CD14-positive monocyte (primary cell): ENCODE data around the gene PPM1H. TPM values are rescaled to one million over a fixed set of nuclear protein-coding genes. Genes with fewer than 3 reads are reported as not detected.

Experiments used
- DNase-seq, 3 donors: peaks; one replicate each; pipeline ENCODE4 v3.0.0-alpha.2; 2011 to 2022
- H2AFZ ChIP-seq: 2 replicates; pipeline ENCODE4 v1.6.0; 2012; ENCODE audit warnings: mild to moderate bottlenecking, low read depth, low read length, inconsistent platforms; ENCODE audit not compliant: insufficient read depth, poor library complexity, severe bottlenecking
- H3K27ac ChIP-seq, 2 donors: 1 replicate in 1 of 2; 2 replicates in 1 of 2; pipeline ENCODE4 v1.5.1; 2012 to 2013; ENCODE audit warnings: low read length in 2 of 2, control low read depth in 1 of 2, inconsistent platforms in 1 of 2, low read depth in 1 of 2, mild to moderate bottlenecking in 1 of 2
- H3K27me3 ChIP-seq, 2 donors: one replicate each; pipeline versions ENCODE4 v1.6.0 to v1.6.1; 2011 to 2013; ENCODE audit warnings: low read length in 2 of 2; ENCODE audit not compliant: control insufficient read depth in 2 of 2, insufficient read depth in 2 of 2
- H3K36me3 ChIP-seq, 2 donors: replicated peaks in 1 of 2; 1 replicate in 1 of 2; 2 replicates in 1 of 2; pipeline versions ENCODE4 v1.5.1 to v1.6.1; 2012 to 2013; ENCODE audit warnings: low read length in 2 of 2, control low read depth in 1 of 2, inconsistent platforms in 1 of 2, mild to moderate bottlenecking in 1 of 2; ENCODE audit not compliant: insufficient read depth in 2 of 2, control insufficient read depth in 1 of 2
- H3K4me1 ChIP-seq, 2 donors: 1 replicate in 1 of 2; 2 replicates in 1 of 2; pipeline versions ENCODE4 v1.5.1 to v1.6.1; 2012 to 2013; ENCODE audit warnings: low read length in 2 of 2, control low read depth in 1 of 2, inconsistent platforms in 1 of 2, mild to moderate bottlenecking in 1 of 2, moderate library complexity in 1 of 2; ENCODE audit not compliant: insufficient read depth in 2 of 2, control insufficient read depth in 1 of 2
- H3K4me2 ChIP-seq: replicated peaks from 2 replicates; pipeline ENCODE3; 2012; ENCODE audit warnings: low read length, moderate library complexity, mild to moderate bottlenecking; ENCODE audit not compliant: poor library complexity, severe bottlenecking; ENCODE audit errors: extremely low read depth
- H3K4me3 ChIP-seq, 3 experiments: fragments of 200-600 bp in 1 of 3; sonication (generic) in 1 of 3; replicated peaks in 1 of 3; 1 replicate in 2 of 3; 2 replicates in 1 of 3; pipeline ENCODE4 v1.5.1; 2011 to 2013; ENCODE audit warnings: low read length in 3 of 3, mild to moderate bottlenecking in 3 of 3, control low read depth in 2 of 3, low read depth in 2 of 3, inconsistent platforms in 1 of 3, moderate library complexity in 1 of 3
- H3K79me2 ChIP-seq: 2 replicates; pipeline ENCODE4 v1.6.0; 2012; ENCODE audit warnings: mild to moderate bottlenecking, control low read depth, inconsistent platforms, low read length, moderate library complexity; ENCODE audit not compliant: insufficient read depth
- H3K9ac ChIP-seq: 2 replicates; pipeline ENCODE4 v1.6.0; 2017; ENCODE audit warnings: low read length, mild to moderate bottlenecking; ENCODE audit not compliant: insufficient read depth, poor library complexity, severe bottlenecking
- H3K9me3 ChIP-seq, 2 donors: replicated peaks in 1 of 2; 1 replicate in 1 of 2; 2 replicates in 1 of 2; pipeline versions ENCODE4 v1.5.1 to v1.6.1; 2012 to 2013; ENCODE audit warnings: low read length in 2 of 2, control low read depth in 1 of 2; ENCODE audit not compliant: control insufficient read depth in 1 of 2, insufficient read depth in 1 of 2
- H4K20me1 ChIP-seq: 2 replicates; pipeline ENCODE4 v1.6.0; 2012; ENCODE audit warnings: mild to moderate bottlenecking, low read length, control low read depth, moderate library complexity; ENCODE audit not compliant: insufficient read depth
- H3K27ac Mint-ChIP-seq, 7 donors: one replicate each; pipeline ENCODE4 v1.8.0; 2020; ENCODE audit warnings: mild to moderate bottlenecking in 7 of 7, mixed read lengths in 7 of 7, moderate library complexity in 6 of 7, inconsistent platforms in 2 of 7
- H3K27me3 Mint-ChIP-seq, 3 donors: one replicate each; pipeline ENCODE4 v1.8.0; 2021 to 2022; ENCODE audit warnings: low read depth in 3 of 3, mild to moderate bottlenecking in 3 of 3, mixed read lengths in 3 of 3, moderate library complexity in 3 of 3, inconsistent platforms in 1 of 3
- H3K36me3 Mint-ChIP-seq, 2 donors: one replicate each; pipeline ENCODE4 v1.8.0; 2020; ENCODE audit warnings: mixed read lengths in 2 of 2, inconsistent platforms in 1 of 2, mild to moderate bottlenecking in 1 of 2
- H3K4me1 Mint-ChIP-seq: one replicate; pipeline ENCODE4 v1.8.0; 2020; ENCODE audit warnings: mild to moderate bottlenecking, mixed read lengths
- H3K4me3 Mint-ChIP-seq, 2 donors: one replicate each; pipeline ENCODE4 v1.8.0; 2020; ENCODE audit warnings: mild to moderate bottlenecking in 2 of 2, mixed read lengths in 2 of 2, moderate library complexity in 1 of 2
- H3K9me3 Mint-ChIP-seq, 7 donors: one replicate each; pipeline ENCODE4 v1.8.0; 2020 to 2022; ENCODE audit warnings: mixed read lengths in 7 of 7, mild to moderate bottlenecking in 6 of 7, moderate library complexity in 6 of 7, inconsistent platforms in 2 of 7
- CTCF ChIP-seq: fragments of 200-600 bp; IDR thresholded peaks from one replicate; pipeline ENCODE4 v1.8.0; 2022; ENCODE audit warnings: antibody characterized with exemption, mild to moderate bottlenecking
- WGBS: methylation state at CpG from one replicate; pipeline ENCODE4 v1.1.5; 2013; ENCODE audit warnings: missing lambda C conversion rate; ENCODE audit not compliant: insufficient coverage; 5-methylcytosine and 5-hydroxymethylcytosine counted together
- intact Hi-C, 2 donors: fragments of 100-400 bp; cut with micrococcal nuclease; formaldehyde crosslinking; loops; one replicate each; pipeline versions ENCODE4 v1.15.0 to v1.15.1; 2023
- polyA plus RNA-seq, 3 donors: library from polyadenylated mRNA; depleted of rRNA in 1 of 3; unstranded in 2 of 3; stranded (reverse) in 1 of 3; fragments of 300-500 nt in 2 of 3; fragments of >200 nt in 1 of 3; fragmentation: Illumina TruSeq in 2 of 3; gene quantifications; 1 replicate in 2 of 3; 2 replicates in 1 of 3; pipeline ENCODE4 v1.2.3, GENCODE V29; 2012 to 2021

PPM1H gene
- polyA plus RNA-seq, 3 donors = 1.5 to 2.8 (median 1.9) TPM

- DNase-seq = no peak
- TF ChIP-seq CTCF = no peak
- H3K4me2 ChIP-seq = no peak overlapping the region
- H3K4me1 Mint-ChIP-seq = peaks cover 6% of the 10 kb centered on the region
- no peaks in the 10 kb centered on the region for H3K36me3 Mint-ChIP-seq
- H3K79me2 ChIP-seq = no peaks in the 10 kb centered on the region
- intact Hi-C loops = no loop called here
- no peaks in the 10 kb centered on the region for H3K9me3 ChIP-seq
- peaks cover 0 to 4% (median 0%) of the 10 kb centered on the region in 7 donors for H3K9me3 Mint-ChIP-seq
- H3K4me1 ChIP-seq = no peaks in the 10 kb centered on the region
- no peak overlapping the region for H3K4me3 ChIP-seq
- H3K36me3 ChIP-seq = no peaks in the 10 kb centered on the region
- no peak overlapping the region for H3K27ac ChIP-seq
- peak overlapping the region in 1 of 7 donors; percentile 58 for H3K27ac Mint-ChIP-seq
- H3K4me3 Mint-ChIP-seq = no peak overlapping the region
- H2AFZ ChIP-seq = no peak overlapping the region
- H3K9ac ChIP-seq = no peak overlapping the region
- H3K27me3 ChIP-seq = no peaks in the 10 kb centered on the region
- no peaks in the 10 kb centered on the region for H4K20me1 ChIP-seq
- 94% methylated on average over 3 of the region's 4 CpGs for WGBS
- H3K27me3 Mint-ChIP-seq = peaks cover 0 to 3% (median 1%) of the 10 kb centered on the region in 3 donors
Measured at GRCh38 chr12:62873826-62874448, 61.0 kb downstream of the PPM1H start.

- H3K27ac ChIP-seq = no peak overlapping the region
- no peak for DNase-seq
- H3K9me3 Mint-ChIP-seq = peaks cover 0 to 4% (median 0%) of the 10 kb centered on the region in 7 donors
- peaks cover 0 to 3% (median 1%) of the 10 kb centered on the region in 3 donors for H3K27me3 Mint-ChIP-seq
- intact Hi-C loops = no loop called here
- no peaks in the 10 kb centered on the region for H4K20me1 ChIP-seq
- no peak overlapping the region for H3K4me2 ChIP-seq
- no peaks in the 10 kb centered on the region for H3K79me2 ChIP-seq
- TF ChIP-seq CTCF = no peak
- H3K4me3 ChIP-seq = no peak overlapping the region
- H3K9me3 ChIP-seq = no peaks in the 10 kb centered on the region
- no peak overlapping the region for H3K4me3 Mint-ChIP-seq
- H3K36me3 ChIP-seq = no peaks in the 10 kb centered on the region
- H3K4me1 Mint-ChIP-seq = peaks cover 6% of the 10 kb centered on the region
- WGBS = 100% methylated on average over 2 of the region's 6 CpGs
- H3K27me3 ChIP-seq = no peaks in the 10 kb centered on the region
- no peak overlapping the region for H3K9ac ChIP-seq
- H2AFZ ChIP-seq = no peak overlapping the region
- H3K36me3 Mint-ChIP-seq = no peaks in the 10 kb centered on the region
- no peaks in the 10 kb centered on the region for H3K4me1 ChIP-seq
- H3K27ac Mint-ChIP-seq = no peak overlapping the region
Measured at GRCh38 chr12:62873116-62873825, 61.7 kb downstream of the PPM1H start.
